CD4-positive, alpha-beta T cell treated with Interleukin-17A for 4 hours (primary cell): ENCODE measurements around the gene TFF2.
A peak's percentile ranks its signal among the peaks of the same experiment; 100 is the strongest.

Source experiments
- DNase-seq: peaks from one replicate; pipeline ENCODE4 v3.0.0-alpha.2; 2020; ENCODE audit warnings: mixed read lengths

The TFF2 gene

DNA sequence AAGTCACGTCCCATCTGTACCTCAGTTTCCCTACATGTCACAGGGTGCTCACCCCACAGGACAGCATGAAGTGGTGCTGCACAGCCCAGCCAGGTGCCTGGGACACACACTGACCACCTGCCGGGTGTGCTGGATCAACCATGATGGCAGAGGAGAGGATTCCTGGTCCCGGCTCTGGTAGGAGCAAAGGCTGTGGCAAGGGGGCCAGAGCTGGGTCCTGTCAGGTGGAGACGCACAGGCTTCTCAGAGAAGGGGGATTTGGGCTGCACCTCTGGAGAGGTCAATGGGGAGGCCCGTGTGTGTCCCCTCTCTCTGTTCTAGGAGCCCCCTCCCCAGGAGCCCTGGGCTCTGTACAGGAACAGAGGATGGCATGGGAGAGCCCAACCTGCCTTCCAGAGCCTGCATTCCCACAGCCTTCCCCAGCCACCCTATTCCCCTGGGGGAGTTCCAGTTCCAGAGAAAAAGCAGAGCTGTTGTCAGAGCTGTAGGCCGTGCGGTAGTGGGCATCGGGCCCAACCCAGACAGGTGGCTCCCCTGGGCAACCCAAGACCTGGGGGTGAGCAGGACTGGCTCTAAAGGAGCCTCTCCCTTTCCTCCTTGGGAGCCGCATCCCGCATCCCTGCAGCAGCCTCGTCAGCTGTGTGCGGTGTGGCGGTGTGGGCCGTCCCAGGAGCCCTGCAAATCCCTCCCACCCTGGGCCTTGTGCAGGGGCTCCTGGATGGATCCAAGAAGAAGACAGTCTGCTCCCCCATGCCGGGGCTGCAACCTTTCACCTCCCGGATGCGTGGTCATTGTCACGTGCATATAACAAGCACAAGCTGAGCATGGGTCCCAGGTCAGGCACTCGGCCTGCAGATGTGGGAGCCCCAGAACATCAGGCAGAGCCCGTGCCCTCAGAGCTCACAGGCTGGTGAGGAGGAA lies 32.7 kb downstream of the TFF2 start:
- DNase-seq, result no peak

DNA sequence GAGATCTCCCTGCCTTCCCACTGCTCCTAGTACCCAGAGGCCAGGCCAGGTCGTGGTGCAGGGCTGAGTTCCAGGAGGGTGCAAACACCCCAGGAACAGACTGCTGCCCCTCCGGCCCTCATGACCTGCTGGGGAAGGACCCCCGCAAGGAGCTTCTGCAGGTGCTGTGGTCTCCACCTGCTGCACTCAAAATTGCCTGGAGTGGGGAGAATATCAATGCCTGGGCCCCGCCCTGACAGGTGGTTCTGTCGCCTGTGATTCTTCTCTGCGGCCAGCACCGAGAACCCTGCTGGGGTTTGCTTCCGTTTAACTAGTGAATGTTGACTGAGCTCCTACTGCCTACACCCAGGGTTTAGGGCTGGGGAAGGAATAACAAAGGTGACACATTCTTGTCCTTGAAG lies 33.5 kb downstream of the TFF2 start:
- no peak for DNase-seq

DNA sequence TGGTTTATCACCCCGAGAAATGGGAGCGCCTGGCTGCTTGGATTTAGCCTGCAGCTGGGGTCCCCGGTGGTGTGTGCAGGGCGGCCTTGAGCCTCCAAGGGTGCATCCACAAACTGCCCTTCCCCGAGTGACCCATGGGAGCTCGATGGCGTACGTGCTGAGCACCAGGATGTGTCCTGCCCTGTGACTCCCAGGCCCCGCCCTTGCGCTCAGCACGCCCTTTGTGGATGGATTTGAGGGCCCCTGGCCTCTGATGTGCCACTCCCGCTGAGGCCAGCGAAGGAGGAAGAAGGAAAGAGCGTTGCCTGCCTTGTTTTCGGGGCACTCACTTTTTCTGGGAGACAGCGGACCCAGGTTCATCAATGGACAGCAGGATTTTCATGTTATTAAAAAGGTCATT lies 33.9 kb downstream of the TFF2 start:
- DNase-seq, result no peak

DNA sequence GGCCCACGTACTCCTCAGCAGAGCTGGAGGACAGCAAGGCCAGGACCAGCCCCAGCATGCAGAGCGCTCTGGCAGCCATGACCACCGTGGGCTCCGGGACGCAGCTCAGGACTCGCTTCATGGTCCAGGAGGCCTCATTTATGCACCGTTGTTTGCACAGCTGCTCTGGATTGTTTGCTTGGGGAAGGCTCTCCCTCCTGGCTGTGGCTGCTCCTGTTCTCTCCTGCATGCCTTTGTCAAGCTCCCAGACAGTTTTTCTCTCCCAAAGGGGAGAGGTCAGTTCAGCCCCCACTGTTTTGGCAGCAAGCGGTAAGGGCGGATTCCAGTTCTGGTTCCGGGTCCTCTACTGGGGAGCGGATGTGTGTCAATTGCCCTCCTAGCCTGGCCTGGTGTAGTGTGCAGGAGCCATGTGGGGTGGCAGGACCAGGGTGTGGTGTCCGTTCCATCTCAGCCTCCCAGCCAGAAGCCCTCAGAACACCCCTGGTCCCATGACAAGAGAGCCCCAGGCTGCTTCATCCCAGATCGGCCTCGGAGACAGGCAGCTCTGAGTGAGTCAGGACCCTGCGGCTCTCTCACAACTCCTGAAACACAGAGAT lies 35.4 kb downstream of the TFF2 start, which contains the start of gene TFF3:
Gene TFF3, minus strand, starts transcription at position 114 of the 596 bp plus-strand sequence. Its CDS starts 35 bp downstream, at position 79.
- DNase-seq, result no peak

DNA sequence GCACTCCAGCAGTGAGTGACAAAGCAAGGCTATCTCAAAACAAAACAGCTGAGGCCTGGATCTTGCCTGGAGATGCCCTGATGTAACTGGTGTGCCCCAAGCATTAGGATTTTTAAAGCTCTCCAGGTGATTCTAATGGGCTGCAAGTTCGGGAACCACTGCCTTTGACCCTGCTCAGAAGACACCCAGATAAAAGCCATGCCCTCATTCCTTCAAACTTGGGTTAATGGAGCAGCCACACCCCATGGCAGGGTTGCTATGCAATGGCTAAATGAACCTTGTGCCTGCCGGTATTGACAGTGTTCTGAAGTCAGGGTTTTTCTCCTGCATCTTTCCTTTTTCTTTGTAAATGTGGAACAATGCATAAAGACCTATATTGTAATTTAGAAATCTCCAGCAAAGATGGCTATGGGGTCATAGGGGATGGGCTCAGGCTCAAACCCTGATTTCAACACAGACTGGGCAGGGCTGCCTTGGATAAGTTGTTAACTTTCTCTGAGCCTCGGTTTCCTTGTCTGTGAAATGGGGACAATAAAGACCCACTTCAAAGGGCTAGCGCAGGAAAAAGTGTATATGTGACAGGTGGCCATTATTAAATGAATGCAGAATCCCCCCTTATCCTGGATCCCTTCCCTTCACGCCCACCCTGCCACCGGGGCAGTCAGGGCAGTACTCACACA lies 36.0 kb downstream of the TFF2 start:
- DNase-seq, result no peak

DNA sequence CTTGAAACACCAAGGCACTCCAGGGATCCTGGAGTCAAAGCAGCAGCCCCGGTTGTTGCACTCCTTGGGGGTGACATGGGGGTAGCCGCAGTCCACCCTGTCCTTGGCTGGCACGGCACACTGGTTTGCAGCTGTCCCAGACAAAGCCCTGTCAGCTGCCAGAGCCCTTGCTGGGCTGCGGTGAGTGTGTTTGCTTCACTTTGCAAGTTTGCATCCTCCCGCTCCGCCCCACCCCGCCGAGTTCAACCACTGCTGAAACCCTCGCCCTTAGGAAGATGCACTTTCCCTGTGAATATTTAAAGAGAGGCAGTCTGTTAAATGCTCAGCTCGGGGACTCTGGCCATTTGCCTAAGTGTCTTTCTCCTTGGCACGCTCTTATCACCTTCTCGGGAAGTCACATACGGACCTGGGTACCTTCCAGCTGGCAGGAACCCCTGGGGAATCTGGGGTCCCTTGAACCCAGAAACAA lies 37.3 kb downstream of the TFF2 start:
- DNase-seq, result no peak

DNA sequence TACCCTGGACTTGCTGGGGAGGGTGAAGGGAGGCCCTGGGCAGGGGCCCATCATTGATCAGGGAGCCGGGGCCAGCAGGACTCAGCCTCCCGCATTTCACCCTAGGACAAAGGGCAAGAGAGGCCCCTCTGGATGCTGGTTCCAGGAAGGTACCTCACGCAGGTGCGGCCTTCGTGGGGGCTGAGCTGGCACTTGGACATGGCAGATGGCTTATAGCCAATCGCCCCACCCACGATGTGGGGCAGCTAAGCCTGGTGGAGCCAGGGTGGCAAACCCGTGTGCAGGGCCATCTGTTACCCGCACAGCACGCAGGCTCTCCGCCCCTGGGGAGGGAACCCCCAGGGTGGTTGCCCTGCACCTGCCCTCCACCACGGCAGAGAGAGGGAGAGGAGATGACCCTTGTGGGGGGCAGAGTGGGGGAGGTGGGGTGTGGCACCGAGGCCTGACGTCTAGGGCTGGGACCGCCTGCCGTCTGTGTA lies 38.1 kb downstream of the TFF2 start:
- DNase-seq, result no peak

DNA sequence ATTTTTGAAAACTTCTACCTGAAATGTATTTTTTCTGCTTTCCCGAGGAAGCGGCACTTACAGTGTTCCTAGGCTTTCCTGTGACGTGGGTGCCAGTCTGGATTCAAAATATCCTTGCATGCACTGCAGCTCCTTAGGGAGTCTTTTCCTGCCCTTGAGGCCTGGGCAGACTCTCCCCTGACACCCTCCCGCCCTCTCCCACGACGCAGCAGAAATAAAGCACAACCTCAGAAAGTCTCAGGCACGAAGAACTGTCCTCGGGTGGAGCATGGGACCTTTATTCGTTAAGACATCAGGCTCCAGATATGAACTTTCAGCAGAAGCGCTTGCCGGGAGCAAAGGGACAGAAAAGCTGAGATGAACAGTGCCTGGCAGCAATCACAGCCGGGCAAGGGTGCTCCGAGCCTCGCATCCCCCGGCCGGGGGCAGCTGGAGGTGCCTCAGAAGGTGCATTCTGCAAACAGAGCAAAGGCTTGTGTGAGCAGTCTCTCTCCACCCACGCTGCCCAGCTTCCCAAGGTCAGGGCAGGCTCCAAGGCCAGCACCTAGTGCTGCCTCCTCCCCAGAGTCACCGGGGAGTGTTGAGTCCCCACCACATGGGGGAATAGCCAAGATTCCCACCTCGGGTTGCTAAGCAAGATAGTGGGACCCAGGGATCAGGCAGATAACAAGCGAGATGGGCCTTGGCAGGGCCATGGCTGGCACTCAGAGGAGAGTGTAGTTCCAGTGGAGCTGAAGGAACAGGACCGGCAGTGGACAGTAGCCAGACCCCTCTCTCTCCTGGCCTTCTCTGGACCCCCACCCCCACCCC lies 38.8 kb downstream of the TFF2 start:
- no peak for DNase-seq

DNA sequence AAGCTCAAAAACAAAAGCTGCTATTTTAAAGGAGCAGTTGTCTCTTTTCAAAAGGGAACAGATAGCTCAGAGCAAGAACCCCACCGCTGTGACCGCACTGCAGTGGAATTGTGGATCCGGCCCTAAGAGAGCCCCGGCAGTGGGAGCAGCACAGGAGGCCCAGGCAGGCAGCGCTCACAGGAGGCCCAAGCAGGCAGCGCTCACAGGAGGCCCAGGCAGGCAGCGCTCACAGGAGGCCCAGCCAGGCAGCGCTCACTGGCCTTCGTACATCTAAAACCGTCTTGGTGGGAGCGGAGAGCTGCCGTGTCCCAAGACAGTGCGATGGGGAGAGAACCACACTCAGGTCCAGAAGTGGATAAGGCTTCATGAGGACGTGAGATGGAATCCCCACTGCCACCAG lies 39.6 kb downstream of the TFF2 start:
- DNase-seq, result no peak

DNA sequence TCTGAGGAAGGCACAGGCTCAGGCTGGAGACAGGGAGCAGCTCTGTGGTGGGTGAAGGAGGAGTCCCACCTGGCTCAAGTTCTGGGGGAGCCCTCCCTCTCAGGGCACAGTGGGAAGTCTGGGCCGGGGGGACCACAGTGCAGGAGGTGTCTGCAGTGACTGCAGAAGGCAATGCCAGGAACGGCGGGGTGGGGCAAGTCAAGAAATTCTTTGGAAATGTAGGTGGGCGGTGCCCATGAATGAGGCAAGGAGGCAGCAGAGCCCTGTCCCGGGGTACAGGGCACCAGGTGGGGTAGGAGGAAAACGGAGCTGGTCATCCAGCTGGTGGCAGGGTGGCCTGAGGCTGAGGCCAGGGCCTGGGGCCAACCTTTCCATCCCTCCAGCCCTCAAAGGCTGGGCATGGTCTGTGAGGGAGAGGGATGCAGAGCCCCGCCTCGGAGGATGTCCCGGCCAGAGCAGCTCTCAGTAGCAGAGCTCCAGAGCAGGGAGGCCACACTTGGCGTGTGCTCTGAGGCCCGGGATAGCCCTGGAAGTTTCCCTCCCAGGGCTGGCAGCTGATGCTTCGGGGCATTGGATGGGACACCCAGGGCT lies 40.3 kb downstream of the TFF2 start:
- no peak for DNase-seq

DNA sequence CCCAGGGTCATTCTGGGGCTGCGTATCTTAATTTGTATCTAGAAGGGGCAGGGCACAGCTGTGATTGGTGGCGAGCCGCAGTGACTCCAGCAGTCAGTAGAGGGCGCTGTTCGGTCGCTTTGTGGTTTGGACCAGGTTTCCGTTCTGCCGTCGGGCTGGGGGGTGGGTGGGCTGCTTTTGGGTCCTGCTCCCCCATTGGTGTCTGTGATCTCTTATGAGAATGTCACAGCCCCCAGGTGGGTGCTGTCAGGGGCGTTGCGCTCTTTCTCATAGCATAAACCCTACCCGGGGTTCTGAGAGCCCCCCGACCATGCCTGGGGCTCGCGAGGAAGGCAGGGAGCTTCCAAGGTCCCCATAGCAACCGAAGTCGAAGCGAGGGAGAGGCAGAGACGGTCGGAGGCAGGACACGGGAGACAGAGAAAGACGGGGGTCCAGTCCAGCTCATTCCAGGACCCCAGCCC lies 41.0 kb downstream of the TFF2 start:
- DNase-seq, result peak; percentile 78

DNA sequence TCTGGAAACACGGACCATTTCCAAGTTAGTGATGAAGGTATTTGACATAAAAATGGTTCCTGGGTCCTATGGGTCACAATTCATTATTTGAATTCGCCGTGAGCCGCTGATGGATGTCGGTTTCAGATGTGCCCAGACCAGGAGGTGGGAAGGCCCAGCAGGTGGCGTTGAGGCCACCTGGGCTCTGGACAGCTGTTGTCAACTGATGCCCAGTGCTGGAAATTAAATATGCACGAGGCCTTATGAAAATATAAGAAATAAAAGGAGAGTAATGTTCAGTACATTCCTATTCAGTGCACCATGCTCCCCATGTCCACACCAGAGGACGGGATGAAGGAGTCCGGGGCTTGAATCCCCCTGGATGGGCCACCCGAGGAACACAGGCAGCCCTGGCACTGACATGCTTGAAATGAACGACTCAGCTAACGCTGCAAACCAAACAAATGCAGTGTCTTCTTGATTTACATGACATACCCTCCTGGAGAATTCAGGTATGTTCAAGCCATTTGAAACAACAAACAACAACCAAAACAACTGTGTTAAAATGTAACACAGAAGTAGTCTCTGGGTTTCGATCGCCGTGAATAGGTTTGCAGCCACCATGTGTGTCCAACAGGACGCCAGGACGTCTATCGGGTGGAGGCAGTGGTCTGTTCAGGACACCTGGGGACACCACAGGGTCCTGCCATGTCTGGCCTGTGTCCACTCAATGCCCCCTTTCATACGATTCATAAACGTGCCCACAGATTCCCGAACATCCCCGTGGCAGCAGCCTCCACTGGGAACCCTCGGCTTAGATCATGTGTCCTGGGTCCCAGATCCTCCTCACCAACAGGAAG lies 41.7 kb downstream of the TFF2 start:
- no peak for DNase-seq

DNA sequence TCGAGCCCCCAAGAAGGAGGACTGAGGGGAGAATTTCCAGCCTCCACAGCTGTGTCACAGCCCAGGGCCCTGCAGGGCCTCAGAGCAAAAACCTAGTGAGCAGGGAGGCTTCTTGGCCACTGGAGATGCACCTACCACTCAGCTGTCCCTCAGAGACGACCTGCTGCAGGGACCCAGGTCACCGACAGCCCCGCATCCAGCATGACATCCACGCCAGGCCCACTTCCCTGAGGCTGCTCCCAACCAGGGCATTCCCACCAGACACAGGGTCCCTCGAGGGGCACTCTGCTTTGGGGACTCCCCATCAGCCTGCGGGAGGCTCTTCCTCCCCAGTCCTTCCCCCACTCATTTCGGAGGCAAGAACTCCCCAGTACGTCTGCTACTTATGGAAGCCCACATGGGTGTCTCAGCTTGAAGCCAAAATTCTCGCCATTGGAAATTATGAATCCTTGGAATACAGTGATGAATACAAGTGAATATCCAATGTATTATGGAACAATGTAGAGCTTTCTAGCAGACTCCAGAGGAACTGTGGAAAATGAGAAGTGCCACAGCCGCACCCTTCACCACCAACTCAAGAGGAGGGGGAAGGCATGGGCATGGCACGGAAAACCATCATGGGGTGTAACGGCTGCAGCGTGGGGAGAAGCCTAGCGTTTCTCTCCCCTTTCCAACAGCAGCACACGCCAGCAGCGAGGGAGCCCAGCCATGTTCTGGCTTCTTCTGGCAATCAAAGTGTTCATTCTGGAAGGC lies 42.5 kb downstream of the TFF2 start:
- no peak for DNase-seq

DNA sequence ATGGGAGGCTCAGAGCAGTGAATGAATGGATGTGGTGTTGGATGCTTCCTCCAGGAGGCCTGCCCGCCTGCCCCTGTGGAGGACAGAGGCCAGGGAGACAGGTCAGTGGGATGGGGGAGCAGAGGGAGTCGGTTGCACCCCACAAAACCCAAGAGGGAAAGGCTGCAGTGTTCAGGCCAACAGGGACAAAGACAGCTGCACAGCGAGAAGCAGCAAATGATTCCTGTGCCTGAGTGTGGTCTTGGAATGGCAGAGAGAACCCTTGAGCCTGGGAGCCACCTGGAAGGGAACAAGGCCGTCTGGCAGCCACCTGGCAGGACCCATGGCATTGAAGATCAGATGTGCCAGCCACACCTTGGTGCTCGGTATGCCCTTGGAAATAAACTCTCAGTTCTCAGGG lies 43.7 kb downstream of the TFF2 start:
- no peak for DNase-seq

DNA sequence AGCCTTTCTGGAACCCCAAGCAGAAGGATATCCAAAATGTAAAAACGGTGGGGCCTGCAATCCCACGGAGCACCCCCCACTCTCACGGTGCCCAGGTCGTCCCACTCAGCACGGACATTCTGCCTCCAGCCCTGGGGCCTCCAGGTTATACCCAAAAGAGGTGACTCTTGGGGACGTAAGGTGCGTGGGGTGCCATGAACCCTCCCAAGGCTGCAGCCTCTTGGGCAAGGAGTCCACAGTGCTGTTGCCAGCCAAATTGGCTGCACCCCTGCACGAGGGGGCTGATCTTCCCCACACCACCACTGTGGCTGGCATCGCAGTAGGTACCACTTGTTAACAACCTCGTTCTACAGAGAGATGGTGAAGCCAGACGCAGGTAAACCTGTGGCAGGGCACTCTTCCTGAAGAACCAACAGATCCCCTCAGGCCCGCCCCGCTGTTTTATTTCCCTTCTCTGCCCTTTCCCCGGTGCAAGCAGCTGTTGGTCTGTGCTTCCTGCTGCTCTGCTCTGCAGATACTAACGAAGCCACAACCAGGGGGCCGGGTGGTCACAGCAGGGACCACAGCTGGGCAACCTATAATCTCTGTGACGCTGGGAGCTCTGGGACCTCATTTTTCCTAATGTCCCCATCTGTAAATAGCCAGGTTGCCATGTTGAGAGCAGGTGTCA lies 44.3 kb downstream of the TFF2 start:
- no peak for DNase-seq

DNA sequence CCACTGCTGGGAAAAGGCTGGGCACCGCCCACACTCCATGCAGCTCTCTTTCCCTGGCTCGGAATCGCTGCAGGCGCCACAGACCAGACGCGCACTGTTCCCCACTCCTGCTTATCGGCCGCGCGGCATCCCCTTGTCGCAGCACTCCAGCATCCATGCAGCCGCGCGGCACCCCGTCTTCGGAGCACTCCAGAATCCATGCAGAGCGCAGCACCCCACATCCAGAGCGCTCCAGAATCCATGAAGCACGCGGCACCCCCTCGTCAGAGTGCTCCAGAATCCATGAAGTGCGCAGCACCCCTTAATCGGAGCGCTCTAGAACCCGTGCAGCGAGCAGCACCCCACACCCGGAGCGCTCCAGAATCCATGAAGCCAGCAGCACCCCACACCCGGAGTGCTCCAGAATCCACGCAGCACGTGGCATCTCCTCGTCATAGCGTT lies 45.1 kb downstream of the TFF2 start:
- no peak for DNase-seq

DNA sequence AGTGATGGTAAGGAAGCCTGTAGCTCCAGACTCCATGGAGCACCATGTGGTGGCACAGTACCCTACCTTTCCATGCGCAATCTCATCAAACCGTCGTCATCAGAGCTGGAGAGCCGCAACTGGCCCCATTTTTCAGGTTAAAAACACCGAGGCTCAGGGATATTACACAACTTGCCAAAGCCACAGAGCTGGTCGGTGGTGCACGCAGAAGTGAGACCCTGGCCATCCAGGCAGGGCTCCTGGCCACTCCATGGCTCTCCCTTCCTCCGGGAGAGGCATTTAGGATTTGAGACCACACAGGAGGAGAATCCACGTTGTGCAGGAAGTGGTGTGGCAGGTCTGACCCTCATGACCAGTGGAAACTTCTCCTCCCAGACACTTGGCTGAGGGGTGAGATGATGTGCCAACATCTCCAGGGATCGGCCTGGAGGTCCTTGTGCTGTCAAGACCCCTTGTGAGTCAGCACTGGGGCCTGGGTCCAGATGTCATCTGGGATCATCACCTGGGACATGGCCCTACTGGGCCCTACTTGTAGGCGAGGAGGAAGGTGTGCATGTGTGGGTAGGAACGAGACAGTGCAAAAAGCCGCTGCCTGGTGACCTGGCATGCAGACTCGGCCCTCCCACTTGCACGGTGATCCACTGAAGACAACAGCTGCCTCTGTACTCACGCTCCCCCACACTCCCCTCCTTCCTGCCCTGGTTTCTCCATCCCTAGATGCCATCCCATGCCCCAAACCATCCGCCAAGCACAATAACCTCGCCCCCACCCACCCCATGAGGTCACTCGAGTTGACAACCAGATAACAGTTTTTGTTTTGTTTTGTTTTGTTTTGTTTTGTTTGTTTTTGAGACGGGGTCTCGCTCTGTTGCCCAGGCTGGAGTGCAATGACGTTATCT lies 46.0 kb downstream of the TFF2 start:
- no peak for DNase-seq

DNA sequence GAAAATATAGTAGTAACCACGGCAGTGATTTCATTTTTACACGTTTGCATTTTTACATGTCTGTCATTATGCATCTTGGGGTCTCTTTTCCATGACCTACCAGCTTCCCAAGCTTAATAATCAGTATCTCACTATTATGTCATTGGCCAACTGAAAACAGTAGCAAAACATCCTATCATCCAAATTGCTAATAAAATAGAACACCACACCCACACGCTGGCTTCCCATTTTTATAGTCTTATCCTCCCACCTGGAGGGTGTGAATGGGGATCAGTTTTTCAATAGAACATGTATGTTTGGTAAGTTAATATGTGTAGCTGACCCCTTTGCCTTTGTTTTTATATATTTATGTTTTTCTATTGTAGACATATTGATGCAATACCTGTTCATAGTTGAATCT lies 47.4 kb downstream of the TFF2 start:
- no peak for DNase-seq

DNA sequence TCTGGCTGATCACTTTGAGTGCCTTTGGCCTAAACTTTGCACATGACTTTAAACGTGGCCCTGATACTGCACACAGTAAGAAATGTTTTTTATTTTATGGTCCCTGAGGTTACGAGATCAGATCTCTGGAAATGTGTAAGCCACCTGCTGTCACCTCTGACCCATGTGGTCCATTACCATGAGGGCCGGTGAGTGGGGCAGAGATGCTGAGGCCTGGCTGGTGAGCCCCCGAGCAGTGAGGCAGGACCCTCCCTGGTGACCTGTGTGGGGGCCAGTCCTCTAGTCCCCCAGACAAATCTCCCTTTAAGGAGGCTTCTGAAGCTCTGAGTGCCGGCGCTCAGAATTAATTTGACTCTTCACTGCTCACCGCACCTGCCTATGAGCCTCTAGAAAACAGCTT lies 48.0 kb downstream of the TFF2 start:
- no peak for DNase-seq
